Calu3 (cell line): ENCODE measurements around the gene SNX30. TPM values are rescaled to one million over a fixed set of nuclear protein-coding genes. Genes with fewer than 3 reads are reported as not detected.

ENCODE experiments used
- BruUV-seq: library from RNA; stranded (reverse); fragments of 400-500 nt; replicated peaks from 2 replicates; lab custom pipeline; 2021; lab: Mats Ljungman, UMichigan
- CTCF ChIA-PET: fragments of 300-600 bp; sonication (Branson Sonifier 250); formaldehyde crosslinking; loops from one replicate; lab custom pipeline; 2022; ENCODE audit warnings: antibody characterized with exemption; lab: Charles Lee
- DNase-seq: peaks from one replicate; pipeline ENCODE4 v3.0.0; 2022
- H3K27ac Mint-ChIP-seq: one replicate; pipeline ENCODE4 v1.8.0; 2022; ENCODE audit warnings: mixed read lengths; ENCODE audit not compliant: unreplicated experiment
- H3K27me3 Mint-ChIP-seq: one replicate; pipeline ENCODE4 v1.8.0; 2022; ENCODE audit warnings: mixed read lengths; ENCODE audit not compliant: unreplicated experiment
- H3K36me3 Mint-ChIP-seq: one replicate; pipeline ENCODE4 v1.8.0; 2022; ENCODE audit warnings: mild to moderate bottlenecking, moderate library complexity, mixed read lengths; ENCODE audit not compliant: insufficient read depth, unreplicated experiment
- H3K4me1 Mint-ChIP-seq: one replicate; pipeline ENCODE4 v1.8.0; 2022; ENCODE audit warnings: mild to moderate bottlenecking, low read depth, mixed read lengths; ENCODE audit not compliant: unreplicated experiment
- H3K4me3 Mint-ChIP-seq: one replicate; pipeline ENCODE4 v1.8.0; 2022; ENCODE audit warnings: mild to moderate bottlenecking, low read depth, moderate library complexity, mixed read lengths; ENCODE audit not compliant: unreplicated experiment
- H3K9me3 Mint-ChIP-seq: one replicate; pipeline ENCODE4 v1.8.0; 2022; ENCODE audit warnings: low read depth, mixed read lengths; ENCODE audit not compliant: unreplicated experiment
- CTCF ChIP-seq: fragments of 200-600 bp; IDR thresholded peaks from one replicate; pipeline ENCODE4 v1.8.0; 2022; ENCODE audit warnings: antibody characterized with exemption; ENCODE audit not compliant: unreplicated experiment
- intact Hi-C: fragments of 100-400 bp; cut with micrococcal nuclease; formaldehyde crosslinking; loops from one replicate; pipeline ENCODE4 v1.10.0; 2022; ENCODE audit not compliant: unreplicated experiment
- total RNA-seq: library from RNA; stranded (reverse); gene quantifications from 2 replicates; pipeline ENCODE4 v1.2.3, GENCODE V29; 2022

Gene SNX30
- total RNA-seq, 1 experiment from 2014 or later: 8.7 TPM

GRCh38 chr9:112890106-112891081, 139.8 kb downstream of the SNX30 start, which contains the start of gene SLC46A2:
Gene SLC46A2 (minus strand): TSS chr9:112890876. CDS start chr9:112890681, 195 bp downstream.
- Mint-ChIP-seq H3K4me1 (no peaks in the 10 kb centered on the region), H3K27ac (no peak within 1 kb of the TSS), H3K36me3 (no peaks in the 10 kb centered on the region), H3K9me3 (no peaks in the 10 kb centered on the region), H3K4me3 (peak within 1 kb of the TSS; percentile 54), H3K27me3 (peaks cover 13% of the 10 kb centered on the region)
- intact Hi-C loops: no loop called here
- DNase-seq: no peak
- BruUV-seq: no TSS peak
- CTCF ChIA-PET: no interaction called here
- no peak for TF ChIP-seq CTCF

GRCh38 chr9:112891521-112891920, 141.0 kb downstream of the SNX30 start:
- CTCF ChIA-PET: interaction anchor here (0.6 kb wide), 1 partner anchor 26 kb away, joined by 3 read pairs; no protein-coding TSS in a partner anchor
- intact Hi-C loops: no loop called here
- H3K36me3 Mint-ChIP-seq: no peaks in the 10 kb centered on the region

GRCh38 chr9:112892981-112893380, 142.4 kb downstream of the SNX30 start:
- Mint-ChIP-seq H3K27me3 (peaks cover 14% of the 10 kb centered on the region), H3K27ac (no peak overlapping the region)
- BruUV-seq: no TSS peak

More at GRCh38 chr9:112891521-112891920, 141.0 kb downstream of the SNX30 start:
- Mint-ChIP-seq H3K27me3 (peaks cover 13% of the 10 kb centered on the region), H3K9me3 (no peaks in the 10 kb centered on the region), H3K27ac (no peak overlapping the region), H3K4me3 (no peak overlapping the region), H3K4me1 (no peaks in the 10 kb centered on the region)
- BruUV-seq: no TSS peak
- DNase-seq: no peak
- no peak for TF ChIP-seq CTCF

GRCh38 chr9:112894041-112894440, 143.5 kb downstream of the SNX30 start:
- no peak for DNase-seq
- no peaks in the 10 kb centered on the region for H3K36me3 Mint-ChIP-seq
- no peak for TF ChIP-seq CTCF
- H3K4me3 Mint-ChIP-seq: no peak overlapping the region
- H3K9me3 Mint-ChIP-seq: no peaks in the 10 kb centered on the region
- H3K27ac Mint-ChIP-seq: no peak overlapping the region
- intact Hi-C loops: no loop called here
- H3K4me1 Mint-ChIP-seq: no peaks in the 10 kb centered on the region
- no TSS peak for BruUV-seq
- H3K27me3 Mint-ChIP-seq: peaks cover 22% of the 10 kb centered on the region
- CTCF ChIA-PET: no interaction called here

More at GRCh38 chr9:112892981-112893380, 142.4 kb downstream of the SNX30 start:
- intact Hi-C loops: no loop called here
- Mint-ChIP-seq H3K4me1 (no peaks in the 10 kb centered on the region), H3K9me3 (no peaks in the 10 kb centered on the region), H3K36me3 (no peaks in the 10 kb centered on the region), H3K4me3 (no peak overlapping the region)
- DNase-seq: no peak
- no peak for TF ChIP-seq CTCF
- CTCF ChIA-PET: interaction anchor here (0.6 kb wide), 1 partner anchor 476 kb away, joined by 5 read pairs; no protein-coding TSS in a partner anchor
